Testis (tissue), 3 donors: ENCODE measurements around the gene EIF2AK3. TPM values are rescaled to one million over a fixed set of nuclear protein-coding genes. Genes with fewer than 3 reads are reported as not detected.

Source experiments
- DNase-seq: peaks from one replicate; pipeline ENCODE4 v3.0.0-alpha.2; 2019
- H3K27ac ChIP-seq, 2 donors: fragments of 200-600 bp; sonication (generic); one replicate each; pipeline ENCODE4 v1.5.1; 2019
- H3K27me3 ChIP-seq: fragments of 200-600 bp; sonication (generic); one replicate; pipeline ENCODE4 v1.5.1; 2019
- H3K36me3 ChIP-seq: fragments of 200-600 bp; sonication (generic); one replicate; pipeline ENCODE4 v1.5.1; 2017; ENCODE audit warnings: low read depth; ENCODE audit errors: missing control alignments
- H3K4me1 ChIP-seq: fragments of 200-600 bp; sonication (generic); one replicate; pipeline ENCODE4 v1.5.1; 2019
- H3K4me3 ChIP-seq, 2 donors: fragments of 200-600 bp; sonication (generic); one replicate each; pipeline ENCODE4 v1.5.1; 2017 to 2019
- H3K9me3 ChIP-seq: fragments of 200-600 bp; sonication (generic); one replicate; pipeline ENCODE4 v1.5.1; 2017
- CTCF ChIP-seq, 3 experiments: fragments of 450-650 bp in 2 of 3; fragments of 200-600 bp in 1 of 3; sonication (generic) in 1 of 3; IDR thresholded peaks; one replicate each; pipeline ENCODE4 v1.5.1; 2016 to 2019; ENCODE audit warnings: antibody characterized with exemption in 3 of 3, mild to moderate bottlenecking in 2 of 3, moderate library complexity in 1 of 3
- POLR2A ChIP-seq: fragments of 450-650 bp; IDR thresholded peaks from one replicate; pipeline ENCODE4 v1.6.1; 2017; ENCODE audit warnings: antibody characterized with exemption, mild to moderate bottlenecking, moderate library complexity
- WGBS, 2 donors: methylation state at CpG; one replicate each; pipeline ENCODE4 v1.1.5; 2018; 5-methylcytosine and 5-hydroxymethylcytosine counted together
- intact Hi-C: fragments of 100-400 bp; cut with DNase I; formaldehyde crosslinking; loops from one replicate; pipeline ENCODE4 v1.15.1; 2023; ENCODE audit warnings: low total_unique reads
- polyA plus RNA-seq: library from polyadenylated mRNA; stranded (reverse); fragments of 350-450 nt; fragmentation: Illumina TruSeq; extraction: RNeasy Lipid Tissue Mini Kit (QIAGEN cat#74804); gene quantifications from one replicate; pipeline ENCODE4 v1.2.3, GENCODE V29; 2014; ENCODE audit warnings: low read depth, low replicate concordance; ENCODE audit not compliant: insufficient read depth
- total RNA-seq, 2 donors: library from RNA; depleted of rRNA; stranded (reverse); fragments of >200 nt; gene quantifications; one replicate each; pipeline ENCODE4 v1.2.3, GENCODE V29; 2016

EIF2AK3 gene
- total and polyA plus RNA-seq, 3 donors from 2014 or later, result 9.0 to 14.7 (median 9.8) TPM

- intact Hi-C loops, result no loop called here
- Histone ChIP-seq H3K36me3 (no peaks in the 10 kb centered on the region), H3K9me3 (no peaks in the 10 kb centered on the region), H3K4me3 (no peak overlapping the region), H3K4me1 (no peaks in the 10 kb centered on the region), H3K27ac (no peak overlapping the region), H3K27me3 (no peaks in the 10 kb centered on the region)
- WGBS, 2 donors, result 67 to 80% methylated on average over 11 of the region's 11 CpGs
- TF ChIP-seq POLR2A (no peak), CTCF (IDR thresholded peaks at IDR 0.05) (no peak)
- DNase-seq, result no peak
These were observed 88.8 kb downstream of the EIF2AK3 start for GRCh38 chr2:88538362-88538917.

GRCh38 chr2:88537640-88538039, 89.6 kb downstream of the EIF2AK3 start:
- Histone ChIP-seq H3K4me3 (no peak overlapping the region), H3K27ac (no peak overlapping the region), H3K27me3 (no peaks in the 10 kb centered on the region), H3K9me3 (no peaks in the 10 kb centered on the region), H3K4me1 (no peaks in the 10 kb centered on the region), H3K36me3 (no peaks in the 10 kb centered on the region)
- TF ChIP-seq POLR2A, result no peak
- no peak for TF ChIP-seq CTCF (IDR thresholded peaks at IDR 0.05)
- intact Hi-C loops, result no loop called here
- DNase-seq, result no peak
- 45 to 62% methylated on average over 6 of the region's 6 CpGs for WGBS, 2 donors

GRCh38 chr2:88530081-88530480, 97.2 kb downstream of the EIF2AK3 start:
- 93 to 94% methylated on average over 4 of the region's 4 CpGs for WGBS, 2 donors
- Histone ChIP-seq H3K27ac (no peak overlapping the region), H3K4me3 (no peak overlapping the region), H3K36me3 (no peaks in the 10 kb centered on the region), H3K27me3 (no peaks in the 10 kb centered on the region), H3K4me1 (no peaks in the 10 kb centered on the region), H3K9me3 (no peaks in the 10 kb centered on the region)
- intact Hi-C loops, result no loop called here
- no peak for DNase-seq
- TF ChIP-seq POLR2A (no peak), CTCF (IDR thresholded peaks at IDR 0.05) (no peak)

- 78 to 86% methylated on average over 2 of the region's 2 CpGs for WGBS, 2 donors
- no peaks in the 10 kb centered on the region for H3K27me3 ChIP-seq
- peak; percentile 33 for DNase-seq
- H3K27ac ChIP-seq, result no peak overlapping the region
- H3K9me3 ChIP-seq, result no peaks in the 10 kb centered on the region
- TF ChIP-seq POLR2A, result no peak
- TF ChIP-seq CTCF (IDR thresholded peaks at IDR 0.05), result no peak
- no peaks in the 10 kb centered on the region for H3K4me1 ChIP-seq
- no peak overlapping the region for H3K4me3 ChIP-seq
- intact Hi-C loops, result no loop called here
- no peaks in the 10 kb centered on the region for H3K36me3 ChIP-seq
These were observed 105.7 kb downstream of the EIF2AK3 start for GRCh38 chr2:88521445-88522073.

- no peaks in the 10 kb centered on the region for H3K27me3 ChIP-seq
- intact Hi-C loops, result no loop called here
- no peak for DNase-seq
- no peaks in the 10 kb centered on the region for H3K36me3 ChIP-seq
- no peaks in the 10 kb centered on the region for H3K4me1 ChIP-seq
- no peak overlapping the region for H3K27ac ChIP-seq
- no peak for TF ChIP-seq CTCF (IDR thresholded peaks at IDR 0.05)
- TF ChIP-seq POLR2A, result no peak
- H3K9me3 ChIP-seq, result no peaks in the 10 kb centered on the region
- H3K4me3 ChIP-seq, result no peak overlapping the region
- 57 to 71% methylated on average over 6 of the region's 6 CpGs for WGBS, 2 donors
These were observed 109.5 kb downstream of the EIF2AK3 start for GRCh38 chr2:88517759-88518201.
